ENCODE data around the gene NEK6.

- no peak for TF ChIP-seq EGR1 (IDR thresholded peaks at IDR 0.05)
- TF ChIP-seq, protein P1, sequence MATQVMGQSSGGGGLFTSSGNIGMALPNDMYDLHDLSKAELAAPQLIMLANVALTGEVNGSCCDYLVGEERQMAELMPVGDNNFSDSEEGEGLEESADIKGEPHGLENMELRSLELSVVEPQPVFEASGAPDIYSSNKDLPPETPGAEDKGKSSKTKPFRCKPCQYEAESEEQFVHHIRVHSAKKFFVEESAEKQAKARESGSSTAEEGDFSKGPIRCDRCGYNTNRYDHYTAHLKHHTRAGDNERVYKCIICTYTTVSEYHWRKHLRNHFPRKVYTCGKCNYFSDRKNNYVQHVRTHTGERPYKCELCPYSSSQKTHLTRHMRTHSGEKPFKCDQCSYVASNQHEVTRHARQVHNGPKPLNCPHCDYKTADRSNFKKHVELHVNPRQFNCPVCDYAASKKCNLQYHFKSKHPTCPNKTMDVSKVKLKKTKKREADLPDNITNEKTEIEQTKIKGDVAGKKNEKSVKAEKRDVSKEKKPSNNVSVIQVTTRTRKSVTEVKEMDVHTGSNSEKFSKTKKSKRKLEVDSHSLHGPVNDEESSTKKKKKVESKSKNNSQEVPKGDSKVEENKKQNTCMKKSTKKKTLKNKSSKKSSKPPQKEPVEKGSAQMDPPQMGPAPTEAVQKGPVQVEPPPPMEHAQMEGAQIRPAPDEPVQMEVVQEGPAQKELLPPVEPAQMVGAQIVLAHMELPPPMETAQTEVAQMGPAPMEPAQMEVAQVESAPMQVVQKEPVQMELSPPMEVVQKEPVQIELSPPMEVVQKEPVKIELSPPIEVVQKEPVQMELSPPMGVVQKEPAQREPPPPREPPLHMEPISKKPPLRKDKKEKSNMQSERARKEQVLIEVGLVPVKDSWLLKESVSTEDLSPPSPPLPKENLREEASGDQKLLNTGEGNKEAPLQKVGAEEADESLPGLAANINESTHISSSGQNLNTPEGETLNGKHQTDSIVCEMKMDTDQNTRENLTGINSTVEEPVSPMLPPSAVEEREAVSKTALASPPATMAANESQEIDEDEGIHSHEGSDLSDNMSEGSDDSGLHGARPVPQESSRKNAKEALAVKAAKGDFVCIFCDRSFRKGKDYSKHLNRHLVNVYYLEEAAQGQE (IDR thresholded peaks at IDR 0.05; ENCODE audit: low read depth) = no peak
Measured at GRCh38 chr9:124343533-124344290, 86.0 kb downstream of the NEK6 start.

Data from Ishikawa (cell line).